Measurements from ENCODE around the gene RAMP3.

GRCh38 chr7:45112648-45113047 is 44.9 kb upstream of the RAMP3 start:
- no peak for TF ChIP-seq RFX5 (IDR thresholded peaks at IDR 0.05; ENCODE audit: low read depth, low read length)
- TF ChIP-seq CTCF (IDR thresholded peaks at IDR 0.05 in 2 of 3, conservative IDR thresholded peaks at IDR 0.05 in 1 of 3; ENCODE audit: insufficient read depth in 2 of 3, low read depth in 1 of 3, low read length in 3 of 3) = no peak
- no peak for TF ChIP-seq SETDB1 (IDR thresholded peaks at IDR 0.05; ENCODE audit: low read length)
- TF ChIP-seq ATF2 (CRISPR knock-in tag; IDR thresholded peaks at IDR 0.05) = no peak
- peak; percentile 3; the same call in 1 of the 2 replicates for TF ChIP-seq PKNOX1 (IDR thresholded peaks at IDR 0.05)
- no peak for TF ChIP-seq RCOR1 (IDR thresholded peaks at IDR 0.05; ENCODE audit: borderline replicate concordance in 1 of 2, low read depth in 2 of 2, low read length in 2 of 2)
- no peak for TF ChIP-seq DPF2 (IDR thresholded peaks at IDR 0.05)
- no peak for TF ChIP-seq REST (IDR thresholded peaks at IDR 0.05; ENCODE audit: borderline replicate concordance)
- TF ChIP-seq REST (CRISPR knock-in tag; IDR thresholded peaks at IDR 0.05; ENCODE audit: low read depth) = no peak
- no peak for TF ChIP-seq BHLHE40 (IDR thresholded peaks at IDR 0.05; ENCODE audit: low read length)
- TF ChIP-seq ZNF280B (CRISPR knock-in tag; IDR thresholded peaks at IDR 0.05) = no peak
- no peak for TF ChIP-seq RAD21 (CRISPR knock-in tag; conservative IDR thresholded peaks at IDR 0.05 in 1 of 2, IDR thresholded peaks at IDR 0.05 in 1 of 2)
- no peak for TF ChIP-seq PHB2 (IDR thresholded peaks at IDR 0.05; ENCODE audit: low read depth)
